IMR-90 (cell line): ENCODE results near the gene FGR. TPM values are rescaled to one million over a fixed set of nuclear protein-coding genes. Genes with fewer than 3 reads are reported as not detected.

Source experiments
- ATAC-seq: fragments of 200-7000 bp; cut with Tn5 transposase; 2 replicates; pipeline ENCODE4 v1.9.1; 2020; ENCODE audit warnings: low read depth, mild to moderate bottlenecking, moderate library complexity
- BruUV-seq: library from RNA; stranded (reverse); fragments of 400-500 nt; replicated peaks from 2 replicates; lab custom pipeline; 2021; lab: Mats Ljungman, UMichigan
- CTCF ChIA-PET: fragments of 300-600 bp; formaldehyde crosslinking; extraction: SDS; loops from one replicate; lab custom pipeline; 2021; ENCODE audit warnings: antibody characterized with exemption; lab: Yijun Ruan, JAX
- POLR2A ChIA-PET: fragments of 300-600 bp; sonication (Branson Sonifier 250); formaldehyde crosslinking; loops from one replicate; lab custom pipeline; 2022; ENCODE audit warnings: antibody characterized with exemption; ENCODE audit not compliant: unreplicated experiment; lab: Charles Lee
- DNase-seq: peaks from one replicate; pipeline ENCODE4 v3.0.0; 2013
- H2AFZ ChIP-seq: replicated peaks from 2 replicates; pipeline ENCODE3; 2013; ENCODE audit warnings: low read length, mild to moderate bottlenecking; ENCODE audit not compliant: poor library complexity
- H2AK5ac ChIP-seq: 2 replicates; pipeline ENCODE4 v1.6.1; 2013; ENCODE audit warnings: low read depth, low read length, inconsistent platforms
- H2AK9ac ChIP-seq: replicated peaks from 2 replicates; pipeline ENCODE3; 2013; ENCODE audit warnings: mild to moderate bottlenecking, low read depth, low read length, moderate library complexity; ENCODE audit not compliant: poor library complexity
- H2BK120ac ChIP-seq: 2 replicates; pipeline ENCODE4 v1.6.1; 2013; ENCODE audit warnings: low read depth, low read length, inconsistent platforms
- H2BK15ac ChIP-seq: 3 replicates; pipeline ENCODE4 v1.6.1; 2013; ENCODE audit warnings: low read depth, low read length, inconsistent platforms
- H2BK20ac ChIP-seq: 2 replicates; pipeline ENCODE4 v1.6.1; 2013; ENCODE audit warnings: low read depth, mild to moderate bottlenecking, inconsistent platforms, low read length, moderate library complexity
- H2BK5ac ChIP-seq: 2 replicates; pipeline ENCODE4 v1.6.1; 2013; ENCODE audit warnings: mild to moderate bottlenecking, low read depth, low read length, inconsistent platforms; ENCODE audit not compliant: poor library complexity, severe bottlenecking
- H3K14ac ChIP-seq: replicated peaks from 2 replicates; pipeline ENCODE4 v1.6.1; 2013; ENCODE audit warnings: low read depth, low read length, inconsistent platforms
- H3K18ac ChIP-seq: 2 replicates; pipeline ENCODE4 v1.6.1; 2013; ENCODE audit warnings: low read depth, low read length, control low read depth
- H3K23ac ChIP-seq: 2 replicates; pipeline ENCODE4 v1.6.1; 2013; ENCODE audit warnings: low read depth, low read length, inconsistent platforms
- H3K27ac ChIP-seq: 2 replicates; pipeline ENCODE4 v1.5.1; 2013; ENCODE audit warnings: mild to moderate bottlenecking, control low read depth, low read length; ENCODE audit not compliant: insufficient read depth
- H3K27me3 ChIP-seq: 2 replicates; pipeline ENCODE4 v1.6.1; 2013; ENCODE audit warnings: low read length; ENCODE audit not compliant: control insufficient read depth, insufficient read depth
- H3K36me3 ChIP-seq: 2 replicates; pipeline ENCODE4 v1.6.1; 2013; ENCODE audit warnings: low read length, mixed read lengths; ENCODE audit not compliant: control insufficient read depth, insufficient read depth
- H3K4ac ChIP-seq: 2 replicates; pipeline ENCODE4 v1.6.1; 2013; ENCODE audit warnings: low read depth, low read length, inconsistent platforms
- H3K4me1 ChIP-seq: 2 replicates; pipeline ENCODE4 v1.6.1; 2013; ENCODE audit warnings: low read length, mixed read lengths; ENCODE audit not compliant: control insufficient read depth, insufficient read depth
- H3K4me2 ChIP-seq: 2 replicates; pipeline ENCODE4 v1.6.1; 2013; ENCODE audit warnings: low read depth, mild to moderate bottlenecking, control low read depth, low read length, moderate library complexity
- H3K4me3 ChIP-seq: 2 replicates; pipeline ENCODE4 v1.5.1; 2013; ENCODE audit warnings: low read depth, mild to moderate bottlenecking, control low read depth, low read length, moderate library complexity; ENCODE audit not compliant: insufficient read depth
- H3K56ac ChIP-seq: 2 replicates; pipeline ENCODE4 v1.6.1; 2013; ENCODE audit warnings: low read length, inconsistent platforms; ENCODE audit not compliant: insufficient read depth; ENCODE audit errors: extremely low read depth
- H3K79me1 ChIP-seq, 2 experiments: 2 replicates each; pipeline ENCODE4 v1.6.1; 2013; ENCODE audit warnings: low read length in 2 of 2, inconsistent platforms in 1 of 2, low read depth in 1 of 2
- H3K9ac ChIP-seq: 2 replicates; pipeline ENCODE4 v1.6.1; 2013; ENCODE audit warnings: low read depth, low read length, control low read depth
- H3K9me1 ChIP-seq: 2 replicates; pipeline ENCODE4 v1.6.1; 2013; ENCODE audit warnings: low read length, inconsistent platforms; ENCODE audit not compliant: insufficient read depth
- H3K9me3 ChIP-seq: 2 replicates; pipeline ENCODE4 v1.6.1; 2013; ENCODE audit warnings: low read length; ENCODE audit not compliant: control insufficient read depth, insufficient read depth
- H4K20me1 ChIP-seq: 2 replicates; pipeline ENCODE4 v1.6.1; 2013; ENCODE audit warnings: low read length, inconsistent platforms; ENCODE audit not compliant: insufficient read depth
- H4K5ac ChIP-seq: 2 replicates; pipeline ENCODE4 v1.6.1; 2013; ENCODE audit warnings: mild to moderate bottlenecking, low read depth, low read length, control low read depth
- H4K8ac ChIP-seq, 2 experiments: 2 replicates each; pipeline ENCODE4 v1.6.1; 2013; ENCODE audit warnings: low read depth in 2 of 2, low read length in 2 of 2, control low read depth in 1 of 2, inconsistent platforms in 1 of 2
- H4K91ac ChIP-seq: 2 replicates; pipeline ENCODE4 v1.6.1; 2013; ENCODE audit warnings: low read depth, low read length, inconsistent platforms; ENCODE audit not compliant: insufficient read depth
- CHD1 ChIP-seq: IDR thresholded peaks from 2 replicates; pipeline ENCODE4 v1.6.1; 2012; ENCODE audit warnings: low read depth, low read length, improper control_type of control experiment
- MAZ ChIP-seq: IDR thresholded peaks from 2 replicates; pipeline ENCODE4 v1.6.1; 2012; ENCODE audit warnings: low read depth, mild to moderate bottlenecking, low read length, improper control_type of control experiment, moderate library complexity, borderline replicate concordance
- POLR2A ChIP-seq: IDR thresholded peaks from 2 replicates; pipeline ENCODE4 v1.6.1; 2012; ENCODE audit warnings: mild to moderate bottlenecking, low read depth, low read length
- RAD21 ChIP-seq: IDR thresholded peaks from 2 replicates; pipeline ENCODE4 v1.6.1; 2012; ENCODE audit warnings: low read length, improper control_type of control experiment
- RCOR1 ChIP-seq: IDR thresholded peaks from 2 replicates; pipeline ENCODE4 v1.6.1; 2012; ENCODE audit warnings: mild to moderate bottlenecking, low read length, improper control_type of control experiment; ENCODE audit not compliant: insufficient replicate concordance
- SMC3 ChIP-seq: fragments of 150-350 bp; IDR thresholded peaks from 2 replicates; pipeline ENCODE4 v1.6.1; 2016; ENCODE audit warnings: low read depth, mild to moderate bottlenecking, antibody characterized with exemption, low read length, moderate library complexity
- WGBS, 2 experiments: methylation state at CpG; one replicate each; pipeline versions ENCODE4 v1.1.5 to v1.1.7; 2013; ENCODE audit warnings: missing lambda C conversion rate in 2 of 2; ENCODE audit not compliant: insufficient read length in 1 of 2; ENCODE audit errors: extremely low coverage in 2 of 2; 5-methylcytosine and 5-hydroxymethylcytosine counted together
- dilution Hi-C: fragments of 300-500 bp; cut with HindIII; formaldehyde crosslinking; loops from one replicate; pipeline ENCODE4 v1.14.3; 2018; ENCODE audit warnings: low sequenced_read_pairs; ENCODE audit not compliant: unreplicated experiment
- in situ Hi-C: fragments of 300-500 bp; cut with MboI; formaldehyde crosslinking; loops from 3 replicates; pipeline ENCODE4 v1.14.3; 2019; ENCODE audit warnings: low sequenced_read_pairs, inconsistent platforms, mixed read lengths
- intact Hi-C: fragments of 100-400 bp; cut with micrococcal nuclease; formaldehyde crosslinking; loops from 2 replicates; pipeline ENCODE4 v1.10.0; 2022
- polyA plus RNA-seq, 3 experiments: library from polyadenylated mRNA; depleted of rRNA; stranded (reverse); fragments of >200 nt; gene quantifications; 2 replicates each; pipeline ENCODE4 v1.2.3, GENCODE V29; 2012; ENCODE audit warnings: low replicate concordance in 1 of 3
- total RNA-seq: library from RNA; depleted of rRNA; stranded (reverse); fragments of >200 nt; gene quantifications from 2 replicates; pipeline ENCODE4 v1.2.3, GENCODE V29; 2012
- TF ChIP-seq, protein P1 (sequence below): conservative IDR thresholded peaks from 2 replicates; pipeline ENCODE4 v1.5.1; 2012; ENCODE audit warnings: mild to moderate bottlenecking, low read depth, low read length, improper control_type of control experiment

FGR gene
- total and polyA plus RNA-seq, 2 of the 4 experiments (the other 2 are of a cell fraction): not detected

DNA sequence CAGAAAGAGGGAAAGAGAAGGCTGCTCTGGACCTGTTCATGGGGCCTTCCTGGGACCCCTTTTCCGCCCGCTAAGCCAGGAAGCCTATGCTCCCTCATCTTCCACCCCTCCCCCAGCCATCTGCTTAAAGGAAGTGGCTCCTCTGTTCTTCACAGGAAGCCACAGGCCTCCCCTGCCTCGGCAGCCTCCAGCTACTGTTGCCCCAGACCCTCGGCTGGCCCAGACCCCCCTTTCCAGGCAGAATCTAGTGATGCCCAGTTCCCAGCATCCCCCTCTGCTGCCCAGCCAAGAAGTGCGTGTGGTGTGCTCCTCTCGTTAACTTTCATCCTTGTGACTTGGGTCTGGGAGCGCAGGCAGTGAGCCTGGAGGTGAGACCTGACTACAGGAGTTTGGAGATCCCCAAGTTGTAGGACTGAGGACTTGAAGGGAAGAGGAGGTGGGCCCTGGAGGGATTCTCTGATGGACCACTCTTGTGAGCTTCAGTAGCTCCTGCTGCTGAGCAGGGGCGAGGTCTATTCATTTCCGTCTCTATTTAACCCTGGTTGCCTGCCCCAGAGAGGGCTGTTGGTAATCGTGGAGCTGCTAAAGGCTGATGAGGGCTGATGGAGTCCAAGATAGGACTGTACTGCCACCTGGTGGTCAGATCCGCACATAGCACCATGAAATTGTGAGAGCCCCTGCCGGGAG, 27.9 kb upstream of the FGR start:
- no peak overlapping the region for H2BK120ac ChIP-seq
- POLR2A ChIA-PET: no interaction called here
- BruUV-seq: no TSS peak
- peak overlapping the region; percentile 53 for H3K9ac ChIP-seq
- no peaks in the 10 kb centered on the region for H3K27me3 ChIP-seq
- no peak overlapping the region for H3K56ac ChIP-seq
- H3K9me3 ChIP-seq: no peaks in the 10 kb centered on the region
- 0 out of 2 replicates have a peak overlapping the region, but pooled peaks have one; percentile 2 for H3K27ac ChIP-seq
- H4K5ac ChIP-seq: peak overlapping the region; percentile 88
- H2BK20ac ChIP-seq: no peak overlapping the region
- no peak overlapping the region for H3K23ac ChIP-seq
- 0 out of 2 replicates have a peak overlapping the region, but pooled peaks have one; percentile 21 for H3K18ac ChIP-seq
- H2AK5ac ChIP-seq: no peak overlapping the region; the same call in 1 of the 2 replicates
- no peak overlapping the region for H3K4me3 ChIP-seq
- peak overlapping the region; percentile 15; the same call in 1 of the 2 replicates for H4K91ac ChIP-seq
- H2BK15ac ChIP-seq: no peak overlapping the region
- peaks cover 9% of the 10 kb centered on the region for H3K9me1 ChIP-seq
- in situ Hi-C loops: loop anchor here (5.0 to 10.0 kb wide), 2 partner anchors 51 to 248 kb away; no protein-coding TSS in a partner anchor
- CTCF ChIA-PET: interaction anchor here (0.5 to 3.2 kb wide), 10 partner anchors 9 to 363 kb away, joined by 3 to 11 read pairs (median 4); partner anchors contain the start of gene IFI6
- 27% methylated on average over 3 of the region's 12 CpGs; no CpG with 5 or more reads in 1 of the 2 experiments for WGBS, 2 experiments
- dilution Hi-C loops: no loop called here
- H3K14ac ChIP-seq: peak overlapping the region; percentile 41; the same call in 1 of the 2 replicates
- peaks cover 14% of the 10 kb centered on the region for H3K4me1 ChIP-seq
- H3K4ac ChIP-seq: peak overlapping the region; percentile 21
- ATAC-seq: peak; percentile 86
- DNase-seq: peak; percentile 76
- H3K36me3 ChIP-seq: no peaks in the 10 kb centered on the region
- H3K79me1 ChIP-seq: no peaks in the 10 kb centered on the region
- intact Hi-C loops: loop anchor here (1.0 to 5.0 kb wide), 5 partner anchors 19 to 362 kb away; partner anchors contain the start of gene GPR3
- H3K4me2 ChIP-seq: no peak overlapping the region
- no peaks in the 10 kb centered on the region for H4K20me1 ChIP-seq
- H2AK9ac ChIP-seq: peak overlapping the region; percentile 29
- TF ChIP-seq SMC3 (peak; percentile 93), RAD21 (peak; percentile 89), CHD1 (no peak), MAZ (peak; percentile 16; the same call in 1 of the 2 replicates), RCOR1 (no peak), POLR2A (0 out of 2 replicates have a peak, but pooled peaks have one; percentile 32)
- TF ChIP-seq, protein P1, sequence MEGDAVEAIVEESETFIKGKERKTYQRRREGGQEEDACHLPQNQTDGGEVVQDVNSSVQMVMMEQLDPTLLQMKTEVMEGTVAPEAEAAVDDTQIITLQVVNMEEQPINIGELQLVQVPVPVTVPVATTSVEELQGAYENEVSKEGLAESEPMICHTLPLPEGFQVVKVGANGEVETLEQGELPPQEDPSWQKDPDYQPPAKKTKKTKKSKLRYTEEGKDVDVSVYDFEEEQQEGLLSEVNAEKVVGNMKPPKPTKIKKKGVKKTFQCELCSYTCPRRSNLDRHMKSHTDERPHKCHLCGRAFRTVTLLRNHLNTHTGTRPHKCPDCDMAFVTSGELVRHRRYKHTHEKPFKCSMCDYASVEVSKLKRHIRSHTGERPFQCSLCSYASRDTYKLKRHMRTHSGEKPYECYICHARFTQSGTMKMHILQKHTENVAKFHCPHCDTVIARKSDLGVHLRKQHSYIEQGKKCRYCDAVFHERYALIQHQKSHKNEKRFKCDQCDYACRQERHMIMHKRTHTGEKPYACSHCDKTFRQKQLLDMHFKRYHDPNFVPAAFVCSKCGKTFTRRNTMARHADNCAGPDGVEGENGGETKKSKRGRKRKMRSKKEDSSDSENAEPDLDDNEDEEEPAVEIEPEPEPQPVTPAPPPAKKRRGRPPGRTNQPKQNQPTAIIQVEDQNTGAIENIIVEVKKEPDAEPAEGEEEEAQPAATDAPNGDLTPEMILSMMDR: peak; percentile 92
- peak overlapping the region; percentile 49 to 92; a peak in 3 of 4 replicates for H4K8ac ChIP-seq
- no peak overlapping the region for H2BK5ac ChIP-seq
- peak overlapping the region; percentile 88 for H2AFZ ChIP-seq
